ENCODE results near the gene PLEKHG4.

GRCh38 chr16:67283826-67284555, 4.7 kb downstream of the PLEKHG4 start:
- TF ChIP-seq, protein P1, sequence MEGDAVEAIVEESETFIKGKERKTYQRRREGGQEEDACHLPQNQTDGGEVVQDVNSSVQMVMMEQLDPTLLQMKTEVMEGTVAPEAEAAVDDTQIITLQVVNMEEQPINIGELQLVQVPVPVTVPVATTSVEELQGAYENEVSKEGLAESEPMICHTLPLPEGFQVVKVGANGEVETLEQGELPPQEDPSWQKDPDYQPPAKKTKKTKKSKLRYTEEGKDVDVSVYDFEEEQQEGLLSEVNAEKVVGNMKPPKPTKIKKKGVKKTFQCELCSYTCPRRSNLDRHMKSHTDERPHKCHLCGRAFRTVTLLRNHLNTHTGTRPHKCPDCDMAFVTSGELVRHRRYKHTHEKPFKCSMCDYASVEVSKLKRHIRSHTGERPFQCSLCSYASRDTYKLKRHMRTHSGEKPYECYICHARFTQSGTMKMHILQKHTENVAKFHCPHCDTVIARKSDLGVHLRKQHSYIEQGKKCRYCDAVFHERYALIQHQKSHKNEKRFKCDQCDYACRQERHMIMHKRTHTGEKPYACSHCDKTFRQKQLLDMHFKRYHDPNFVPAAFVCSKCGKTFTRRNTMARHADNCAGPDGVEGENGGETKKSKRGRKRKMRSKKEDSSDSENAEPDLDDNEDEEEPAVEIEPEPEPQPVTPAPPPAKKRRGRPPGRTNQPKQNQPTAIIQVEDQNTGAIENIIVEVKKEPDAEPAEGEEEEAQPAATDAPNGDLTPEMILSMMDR (conservative IDR thresholded peaks at IDR 0.05 in 1 of 2, IDR thresholded peaks at IDR 0.05 in 1 of 2; ENCODE audit: low read depth in 1 of 2, low read length in 2 of 2): no peak
- TF ChIP-seq EZH2 (IDR thresholded peaks at IDR 0.05; ENCODE audit: low read length, missing control alignments): no peak
